ENCODE data around the gene SLC25A6. TPM values are rescaled to one million over a fixed set of nuclear protein-coding genes. Genes with fewer than 3 reads are reported as not detected.

Gene SLC25A6
- total and polyA plus RNA-seq, 10 of the 15 experiments (the other 5 are each of a cell fraction or from before 2014, with no cell fraction given), result 61.9 to 642 (median 322) TPM

DNA sequence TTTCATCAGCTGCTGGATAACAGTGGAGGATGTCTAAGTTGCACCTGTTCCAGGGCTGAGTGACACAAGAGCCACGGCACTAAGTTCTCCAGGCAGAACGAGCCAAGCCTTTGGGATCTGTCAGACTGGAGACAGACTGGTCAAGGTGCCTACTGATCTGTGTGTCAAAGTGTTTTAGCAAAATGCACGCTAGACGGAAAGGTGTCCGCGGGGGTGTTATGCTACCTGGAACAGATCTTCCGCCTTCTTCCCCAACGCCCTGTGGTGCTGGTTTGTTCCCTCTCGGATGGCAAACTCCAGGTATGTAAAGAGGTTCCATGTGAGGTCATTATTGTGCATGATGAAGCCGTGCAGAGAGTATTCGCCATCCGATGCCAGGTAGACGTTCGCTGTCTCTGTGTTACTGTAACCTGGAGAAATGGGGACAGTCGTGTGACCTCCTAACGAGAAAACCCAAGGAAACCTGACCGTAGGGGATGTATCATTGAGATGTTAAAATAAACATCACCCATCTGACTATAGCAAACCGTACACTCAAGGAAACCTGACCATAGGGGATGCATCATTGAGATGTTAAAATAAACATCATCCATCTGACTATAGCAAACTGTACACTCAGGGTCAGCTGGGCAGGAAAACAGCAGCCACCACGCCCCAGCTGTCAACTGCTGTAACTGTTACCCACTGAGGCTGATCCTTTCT, 29.7 kb upstream of the SLC25A6 start (continued):
- TF ChIP-seq FOXK2 (IDR thresholded peaks at IDR 0.05), result no peak
- TF ChIP-seq STAT1 (conservative IDR thresholded peaks at IDR 0.05), result no peak
- no peak for TF ChIP-seq ETV6 (conservative IDR thresholded peaks at IDR 0.05 in 1 of 2, IDR thresholded peaks at IDR 0.05 in 1 of 2; ENCODE audit: borderline replicate concordance in 1 of 2, low read depth in 1 of 2)
- peak; percentile 16; the same call in 1 of the 2 replicates for TF ChIP-seq TARDBP (IDR thresholded peaks at IDR 0.05; ENCODE audit: borderline replicate concordance)
- no peak for TF ChIP-seq NR2C2 (IDR thresholded peaks at IDR 0.05; ENCODE audit: borderline replicate concordance, control insufficient read depth, insufficient read length, low read depth)
- TF ChIP-seq ZSCAN29 (IDR thresholded peaks at IDR 0.05), result no peak
- no peak for TF ChIP-seq CEBPB (IDR thresholded peaks at IDR 0.05; ENCODE audit: borderline replicate concordance in 1 of 2, low read depth in 2 of 2, low read length in 2 of 2)
- no peak for TF ChIP-seq TCF7 (IDR thresholded peaks at IDR 0.05; ENCODE audit: borderline replicate concordance)

DNA sequence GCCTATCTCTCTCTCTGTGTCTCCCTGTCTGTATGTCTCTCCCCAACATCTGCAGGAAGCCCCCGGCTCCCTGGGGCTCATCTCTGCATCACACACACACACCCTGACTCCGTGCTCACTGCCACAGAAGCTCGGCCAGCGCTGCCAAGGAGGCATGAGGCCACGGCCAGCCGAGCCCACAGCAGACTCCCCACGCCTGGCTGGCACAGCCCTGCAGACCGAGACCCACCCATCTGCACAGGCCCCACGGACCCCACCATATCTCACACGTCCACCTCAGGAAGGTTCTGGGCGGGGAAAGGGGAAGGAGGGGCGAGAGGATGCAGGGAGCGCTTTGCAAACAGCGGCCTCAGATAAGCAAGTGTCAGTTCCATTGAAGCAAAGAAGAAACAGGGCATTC, 28.5 kb upstream of the SLC25A6 start:
- Histone ChIP-seq H3K4me1 (ENCODE audit: control insufficient read depth, insufficient read depth, low read length) (no peaks in the 10 kb centered on the region), H3K36me3 (ENCODE audit: control insufficient read depth in 2 of 2, insufficient read depth in 2 of 2, low read length in 1 of 2) (peaks cover 32 to 38% of the 10 kb centered on the region in 2 experiments), H4K20me1 (ENCODE audit: control insufficient read depth, insufficient read depth) (no peaks in the 10 kb centered on the region), H2AFZ (ENCODE audit: control insufficient read depth, low read depth, low read length) (no peak overlapping the region), H3K4me2 (ENCODE audit: control insufficient read depth, insufficient read depth) (no peak overlapping the region), H3K4me3 (no peak overlapping the region), H3K79me2 (ENCODE audit: control insufficient read depth, insufficient read depth, low read length) (no peaks in the 10 kb centered on the region), H3K9me3 (replicated peaks; ENCODE audit: control insufficient read depth, insufficient read depth, low read length) (peaks cover 24% of the 10 kb centered on the region), H3K27me3 (replicated peaks in 1 of 2; ENCODE audit: control insufficient read depth in 2 of 2, insufficient read depth in 2 of 2, low read length in 1 of 2) (no peaks in the 10 kb centered on the region), H3K27ac (ENCODE audit: control insufficient read depth, insufficient read depth) (no peak overlapping the region), H3K9ac (ENCODE audit: control insufficient read depth, insufficient read depth, low read length) (no peak overlapping the region)
- in situ Hi-C loops (cut with MboI), result no loop called here
- FAIRE-seq (no peak), DNase-seq (ENCODE audit: low read depth, low spot score) (no peak), ATAC-seq (peak; percentile 5; the same call in 1 of the 3 replicates)
- no peak for TF ChIP-seq SIN3A (IDR thresholded peaks at IDR 0.05; ENCODE audit: low read depth, low read length)
- peak; percentile 70 for TF ChIP-seq POLR2A (IDR thresholded peaks at IDR 0.05; ENCODE audit: low read depth, low read length)
- TF ChIP-seq POU2F2 (IDR thresholded peaks at IDR 0.05; ENCODE audit: borderline replicate concordance, low read depth, low read length), result 0 out of 3 replicates have a peak, but pooled peaks have one; percentile 10
- no peak for TF ChIP-seq TARDBP (IDR thresholded peaks at IDR 0.05; ENCODE audit: borderline replicate concordance)
- no peak for TF ChIP-seq LARP7 (IDR thresholded peaks at IDR 0.05)
- no peak for TF ChIP-seq ESRRA (IDR thresholded peaks at IDR 0.05; ENCODE audit: low read length)
- no TSS peak for BruUV-seq (replicated peaks)
- WGBS (ENCODE audit: insufficient coverage, insufficient replicate concordance, low lambda C conversion rate, missing lambda C conversion rate), result 89% methylated on average over 14 of the region's 14 CpGs
- ChIA-PET RAD21 (ENCODE audit: unreplicated experiment) (no interaction called here), CTCF (no interaction called here), POLR2A (no interaction called here), SMC1A (ENCODE audit: uncharacterized antibody, unreplicated experiment) (no interaction called here)
- intact Hi-C loops (cut with micrococcal nuclease; ENCODE audit: unreplicated experiment), result no loop called here
